Midbrain (tissue), 1 donor: ENCODE results near the gene HCST.

Source experiments
- DNase-seq: peaks from one replicate; lab custom pipeline; 2025; lab: John Stamatoyannopoulos, UW

HCST gene

GRCh38 chr19:35937345-35938281 lies 35.3 kb downstream of the HCST start:
- DNase-seq = no peak

- DNase-seq = no peak
These were observed 36.2 kb downstream of the HCST start for GRCh38 chr19:35938282-35939224.

- DNase-seq = no peak
These were observed 37.2 kb downstream of the HCST start for GRCh38 chr19:35939307-35940077.

DNA sequence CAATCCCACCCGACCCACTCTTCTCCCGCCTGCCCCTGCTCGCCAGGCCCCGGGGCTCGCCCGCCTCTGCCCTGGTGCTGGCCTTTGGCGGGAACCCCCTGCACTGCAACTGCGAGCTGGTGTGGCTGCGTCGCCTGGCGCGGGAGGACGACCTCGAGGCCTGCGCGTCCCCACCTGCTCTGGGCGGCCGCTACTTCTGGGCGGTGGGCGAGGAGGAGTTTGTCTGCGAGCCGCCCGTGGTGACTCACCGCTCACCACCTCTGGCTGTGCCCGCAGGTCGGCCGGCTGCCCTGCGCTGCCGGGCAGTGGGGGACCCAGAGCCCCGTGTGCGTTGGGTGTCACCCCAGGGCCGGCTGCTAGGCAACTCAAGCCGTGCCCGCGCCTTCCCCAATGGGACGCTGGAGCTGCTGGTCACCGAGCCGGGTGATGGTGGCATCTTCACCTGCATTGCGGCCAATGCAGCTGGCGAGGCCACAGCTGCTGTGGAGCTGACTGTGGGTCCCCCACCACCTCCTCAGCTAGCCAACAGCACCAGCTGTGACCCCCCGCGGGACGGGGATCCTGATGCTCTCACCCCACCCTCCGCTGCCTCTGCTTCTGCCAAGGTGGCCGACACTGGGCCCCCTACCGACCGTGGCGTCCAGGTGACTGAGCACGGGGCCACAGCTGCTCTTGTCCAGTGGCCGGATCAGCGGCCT lies 37.9 kb downstream of the HCST start:
- DNase-seq = no peak

- DNase-seq = no peak
These were observed 38.5 kb downstream of the HCST start for GRCh38 chr19:35940839-35941238.

- no peak for DNase-seq
These were observed 39.9 kb downstream of the HCST start for GRCh38 chr19:35942235-35942634.

GRCh38 chr19:35943321-35944301 lies 41.3 kb downstream of the HCST start:
- no peak for DNase-seq

DNA sequence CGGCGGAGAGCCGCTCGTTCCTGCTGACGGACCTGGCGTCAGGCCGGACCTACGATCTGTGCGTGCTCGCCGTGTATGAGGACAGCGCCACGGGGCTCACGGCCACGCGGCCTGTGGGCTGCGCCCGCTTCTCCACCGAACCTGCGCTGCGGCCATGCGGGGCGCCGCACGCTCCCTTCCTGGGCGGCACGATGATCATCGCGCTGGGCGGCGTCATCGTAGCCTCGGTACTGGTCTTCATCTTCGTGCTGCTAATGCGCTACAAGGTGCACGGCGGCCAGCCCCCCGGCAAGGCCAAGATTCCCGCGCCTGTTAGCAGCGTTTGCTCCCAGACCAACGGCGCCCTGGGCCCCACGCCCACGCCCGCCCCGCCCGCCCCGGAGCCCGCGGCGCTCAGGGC lies 42.2 kb downstream of the HCST start:
- DNase-seq = no peak

DNA sequence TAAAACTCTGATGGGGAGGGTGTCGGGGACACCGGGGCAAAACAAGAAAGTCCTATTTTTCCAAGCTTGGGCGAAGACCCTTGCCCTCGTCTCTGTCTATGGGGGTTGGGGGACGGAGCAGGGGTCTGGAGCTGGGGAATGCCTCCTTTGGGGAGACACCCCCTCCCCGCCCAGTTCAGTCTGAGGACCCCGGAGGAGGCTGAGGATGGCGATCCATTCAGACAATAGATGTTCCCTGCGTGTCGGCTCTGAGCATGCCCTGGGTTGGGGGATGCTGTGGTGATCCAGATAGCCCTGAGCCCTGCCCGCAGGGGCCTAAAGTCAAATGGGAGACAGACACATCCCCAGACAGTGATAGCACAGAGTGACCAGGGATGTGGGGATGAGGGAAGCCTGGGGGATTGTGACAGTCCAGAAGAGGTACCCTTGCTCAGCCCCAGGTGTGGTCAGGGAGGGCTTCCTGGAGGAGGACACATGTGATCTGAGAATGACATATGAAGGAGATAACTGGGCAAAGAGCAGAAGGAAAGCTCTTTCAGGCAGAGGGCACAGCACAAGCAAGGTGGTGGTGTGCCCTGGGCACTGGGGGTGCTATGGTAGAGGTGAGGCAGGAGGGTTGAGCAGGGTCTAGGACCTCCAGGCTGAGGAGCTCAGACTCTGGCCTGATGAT lies 42.9 kb downstream of the HCST start:
- DNase-seq = no peak

- no peak for DNase-seq
These were observed 43.9 kb downstream of the HCST start for GRCh38 chr19:35946203-35946602.

DNA sequence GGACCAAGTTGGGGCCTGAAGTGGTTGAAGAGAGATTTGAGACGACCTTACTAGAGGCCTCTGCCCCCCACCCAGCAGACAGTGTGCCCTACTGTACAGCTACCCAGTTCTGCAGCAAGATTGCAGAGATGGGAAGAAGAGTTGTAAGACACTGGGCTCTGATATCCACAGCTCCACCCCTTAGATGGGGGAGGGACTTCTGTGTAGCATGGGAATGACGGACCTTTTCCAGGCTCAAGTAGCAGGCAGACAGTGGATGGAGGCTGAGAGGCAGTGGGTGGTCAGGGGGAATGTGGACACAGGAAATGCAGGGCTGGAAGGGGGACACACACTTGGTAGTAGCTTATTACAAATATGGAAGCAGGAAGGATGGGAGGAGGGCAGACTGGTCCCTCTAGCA lies 46.8 kb downstream of the HCST start:
- no peak for DNase-seq
